ENCODE data around the gene ATP6V1A. TPM values are rescaled to one million over a fixed set of nuclear protein-coding genes. Genes with fewer than 3 reads are reported as not detected.
A peak's percentile ranks its signal among the peaks of the same experiment; 100 is the strongest.

The ATP6V1A gene
- total RNA-seq, 1 donor from 2014 or later: 123 TPM

GRCh38 chr3:113795693-113796092 lies 48.9 kb downstream of the ATP6V1A start:
- H3K27ac ChIP-seq (ENCODE audit: low read depth, low read length): no peak overlapping the region
- Mint-ChIP-seq H3K27me3 (ENCODE audit: low read depth, unreplicated experiment) (no peaks in the 10 kb centered on the region), H3K4me1 (ENCODE audit: low read depth, unreplicated experiment) (peaks cover 5% of the 10 kb centered on the region), H3K36me3 (ENCODE audit: low read depth, unreplicated experiment) (peaks cover 5% of the 10 kb centered on the region), H3K27ac (ENCODE audit: unreplicated experiment) (no peak overlapping the region), H3K4me3 (ENCODE audit: unreplicated experiment) (no peak overlapping the region), H3K9me3 (ENCODE audit: unreplicated experiment) (no peaks in the 10 kb centered on the region)
- H3K36me3 ChIP-seq (ENCODE audit: insufficient read depth, low read length): peaks cover 10% of the 10 kb centered on the region
- H3K9me3 ChIP-seq (ENCODE audit: insufficient read depth, low read depth, low read length): no peaks in the 10 kb centered on the region
- H3K4me3 ChIP-seq (ENCODE audit: insufficient read depth, low read depth, low read length): no peak overlapping the region
- no peak for FAIRE-seq
- H3K4me2 ChIP-seq (ENCODE audit: low read length): no peak overlapping the region
- no peaks in the 10 kb centered on the region for H3K79me2 ChIP-seq (ENCODE audit: insufficient read depth, low read length)
- no peaks in the 10 kb centered on the region for H3K27me3 ChIP-seq (ENCODE audit: insufficient read depth, low read length)
- H2AFZ ChIP-seq (ENCODE audit: low read depth, low read length): no peak overlapping the region
- H4K20me1 ChIP-seq (ENCODE audit: insufficient read depth, low read length): no peaks in the 10 kb centered on the region
- DNase-seq (ENCODE audit: low read depth): no peak
- no peak overlapping the region for H3K9ac ChIP-seq (ENCODE audit: low read length)
- TF ChIP-seq CTCF (IDR thresholded peaks at IDR 0.05; ENCODE audit: insufficient read depth, low read depth, low read length) (no peak), EZH2 (IDR thresholded peaks at IDR 0.05; ENCODE audit: insufficient read depth, low read length) (no peak)
- H3K4me1 ChIP-seq (ENCODE audit: insufficient read depth, low read length): no peaks in the 10 kb centered on the region

- Histone ChIP-seq H4K20me1 (ENCODE audit: insufficient read depth, low read length) (no peaks in the 10 kb centered on the region), H3K9ac (ENCODE audit: low read length) (no peak overlapping the region), H3K4me3 (ENCODE audit: insufficient read depth, low read depth, low read length) (no peak overlapping the region), H3K9me3 (ENCODE audit: insufficient read depth, low read depth, low read length) (no peaks in the 10 kb centered on the region), H2AFZ (ENCODE audit: low read depth, low read length) (no peak overlapping the region), H3K27ac (ENCODE audit: low read depth, low read length) (no peak overlapping the region), H3K4me1 (ENCODE audit: insufficient read depth, low read length) (no peaks in the 10 kb centered on the region), H3K4me2 (ENCODE audit: low read length) (no peak overlapping the region), H3K27me3 (ENCODE audit: insufficient read depth, low read length) (no peaks in the 10 kb centered on the region), H3K36me3 (ENCODE audit: insufficient read depth, low read length) (peaks cover 15% of the 10 kb centered on the region), H3K79me2 (ENCODE audit: insufficient read depth, low read length) (no peaks in the 10 kb centered on the region)
- Mint-ChIP-seq H3K9me3 (ENCODE audit: unreplicated experiment) (no peaks in the 10 kb centered on the region), H3K4me3 (ENCODE audit: unreplicated experiment) (no peak overlapping the region), H3K4me1 (ENCODE audit: low read depth, unreplicated experiment) (no peaks in the 10 kb centered on the region), H3K27ac (ENCODE audit: unreplicated experiment) (no peak overlapping the region), H3K27me3 (ENCODE audit: low read depth, unreplicated experiment) (no peaks in the 10 kb centered on the region), H3K36me3 (ENCODE audit: low read depth, unreplicated experiment) (peaks cover 11% of the 10 kb centered on the region)
- no peak for DNase-seq (ENCODE audit: low read depth)
- no peak for FAIRE-seq
- no peak for TF ChIP-seq EZH2 (IDR thresholded peaks at IDR 0.05; ENCODE audit: insufficient read depth, low read length)
- no peak for TF ChIP-seq CTCF (IDR thresholded peaks at IDR 0.05; ENCODE audit: insufficient read depth, low read depth, low read length)
Observed at GRCh38 chr3:113802795-113803455, 56.1 kb downstream of the ATP6V1A start.

GRCh38 chr3:113804661-113805060 lies 57.8 kb downstream of the ATP6V1A start:
- H3K9me3 Mint-ChIP-seq (ENCODE audit: unreplicated experiment): no peaks in the 10 kb centered on the region
- H3K4me3 Mint-ChIP-seq (ENCODE audit: unreplicated experiment): no peak overlapping the region
- Histone ChIP-seq H3K4me3 (ENCODE audit: insufficient read depth, low read depth, low read length) (no peak overlapping the region), H3K36me3 (ENCODE audit: insufficient read depth, low read length) (peaks cover 8% of the 10 kb centered on the region), H4K20me1 (ENCODE audit: insufficient read depth, low read length) (no peaks in the 10 kb centered on the region), H3K9ac (ENCODE audit: low read length) (no peak overlapping the region), H3K9me3 (ENCODE audit: insufficient read depth, low read depth, low read length) (no peaks in the 10 kb centered on the region), H3K27ac (ENCODE audit: low read depth, low read length) (no peak overlapping the region), H3K4me1 (ENCODE audit: insufficient read depth, low read length) (no peaks in the 10 kb centered on the region), H2AFZ (ENCODE audit: low read depth, low read length) (no peak overlapping the region), H3K4me2 (ENCODE audit: low read length) (no peak overlapping the region), H3K27me3 (ENCODE audit: insufficient read depth, low read length) (no peaks in the 10 kb centered on the region), H3K79me2 (ENCODE audit: insufficient read depth, low read length) (no peaks in the 10 kb centered on the region)
- no peak for TF ChIP-seq EZH2 (IDR thresholded peaks at IDR 0.05; ENCODE audit: insufficient read depth, low read length)
- no peak for TF ChIP-seq CTCF (IDR thresholded peaks at IDR 0.05; ENCODE audit: insufficient read depth, low read depth, low read length)
- peaks cover 11% of the 10 kb centered on the region for H3K36me3 Mint-ChIP-seq (ENCODE audit: low read depth, unreplicated experiment)
- H3K4me1 Mint-ChIP-seq (ENCODE audit: low read depth, unreplicated experiment): no peaks in the 10 kb centered on the region
- H3K27ac Mint-ChIP-seq (ENCODE audit: unreplicated experiment): no peak overlapping the region
- FAIRE-seq: peak; percentile 47
- no peaks in the 10 kb centered on the region for H3K27me3 Mint-ChIP-seq (ENCODE audit: low read depth, unreplicated experiment)
- DNase-seq (ENCODE audit: low read depth): no peak

Measured in astrocyte (in vitro differentiated cells and primary cell).